Colonic mucosa (tissue), 4 donors: ENCODE measurements around the gene EPX. TPM values are rescaled to one million over a fixed set of nuclear protein-coding genes. Genes with fewer than 3 reads are reported as not detected.

ENCODE experiments used
- DNase-seq: peaks from one replicate; pipeline ENCODE4 v3.0.0-alpha.2; 2020
- H3K27ac ChIP-seq: fragments of 200-600 bp; one replicate; pipeline ENCODE4 v1.8.0; 2021
- H3K27me3 ChIP-seq: fragments of 200-600 bp; one replicate; pipeline ENCODE4 v1.8.0; 2021
- H3K36me3 ChIP-seq: fragments of 200-600 bp; one replicate; pipeline ENCODE4 v1.8.0; 2021
- H3K4me1 ChIP-seq: fragments of 200-600 bp; one replicate; pipeline ENCODE4 v1.8.0; 2021; ENCODE audit warnings: mild to moderate bottlenecking
- H3K4me3 ChIP-seq: fragments of 200-600 bp; one replicate; pipeline ENCODE4 v1.8.0; 2021
- H3K9ac ChIP-seq, 2 donors: one replicate each; pipeline ENCODE4 v1.7.0; 2013; ENCODE audit warnings: control low read depth in 2 of 2, low read depth in 2 of 2, low read length in 2 of 2
- H3K9me3 ChIP-seq: fragments of 200-600 bp; one replicate; pipeline ENCODE4 v1.8.0; 2021
- intact Hi-C: fragments of 100-400 bp; cut with DNase I; formaldehyde crosslinking; loops from one replicate; pipeline ENCODE4 v1.14.1; 2022
- total RNA-seq, 2 donors: library from RNA; stranded (reverse); fragmentation: NEBNext Ultra II Directional in 1 of 2; extraction: Animal tissue kit (Norgen Biotek cat#: 25700) in 1 of 2; gene quantifications; one replicate each; pipeline ENCODE4 v1.2.1, GENCODE V29; 2021
- TF ChIP-seq, protein P1 (sequence below): fragments of 200-600 bp; IDR thresholded peaks from one replicate; pipeline ENCODE4 v1.8.0; 2022; ENCODE audit warnings: antibody characterized with exemption, mild to moderate bottlenecking
- donor health status: healthy.
- donor health status: DM: no; HTN: no; CAD: no.
- donor health status: DM: no; HTN: no; CAD: no.

The EPX gene
- total RNA-seq, 2 donors from 2014 or later, result not detected

DNA sequence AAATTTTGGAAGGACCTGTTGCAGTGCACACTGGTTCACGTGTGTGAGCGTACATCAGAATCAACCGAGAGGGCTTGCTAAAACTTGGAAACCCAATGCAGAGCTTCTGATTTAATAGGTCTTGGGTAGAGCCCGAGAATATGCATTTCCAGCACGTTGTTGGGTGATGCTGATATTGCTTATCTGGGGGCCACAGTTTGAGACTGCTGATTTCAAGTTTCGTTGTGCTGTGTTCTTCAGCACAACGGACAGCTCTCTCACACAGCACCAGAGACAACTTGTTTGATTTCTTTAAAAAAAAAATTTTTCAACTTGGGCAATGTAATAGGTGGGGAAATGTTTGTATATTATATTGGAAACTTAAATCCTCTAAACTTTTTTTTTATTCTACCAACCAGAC, 16.3 kb upstream of the EPX start:
- Histone ChIP-seq H3K9me3 (no peaks in the 10 kb centered on the region), H3K9ac (no peak overlapping the region), H3K27ac (no peak overlapping the region), H3K4me1 (no peaks in the 10 kb centered on the region), H3K36me3 (no peaks in the 10 kb centered on the region), H3K27me3 (no peaks in the 10 kb centered on the region), H3K4me3 (no peak overlapping the region)
- intact Hi-C loops, result no loop called here
- DNase-seq, result no peak
- TF ChIP-seq, protein P1, sequence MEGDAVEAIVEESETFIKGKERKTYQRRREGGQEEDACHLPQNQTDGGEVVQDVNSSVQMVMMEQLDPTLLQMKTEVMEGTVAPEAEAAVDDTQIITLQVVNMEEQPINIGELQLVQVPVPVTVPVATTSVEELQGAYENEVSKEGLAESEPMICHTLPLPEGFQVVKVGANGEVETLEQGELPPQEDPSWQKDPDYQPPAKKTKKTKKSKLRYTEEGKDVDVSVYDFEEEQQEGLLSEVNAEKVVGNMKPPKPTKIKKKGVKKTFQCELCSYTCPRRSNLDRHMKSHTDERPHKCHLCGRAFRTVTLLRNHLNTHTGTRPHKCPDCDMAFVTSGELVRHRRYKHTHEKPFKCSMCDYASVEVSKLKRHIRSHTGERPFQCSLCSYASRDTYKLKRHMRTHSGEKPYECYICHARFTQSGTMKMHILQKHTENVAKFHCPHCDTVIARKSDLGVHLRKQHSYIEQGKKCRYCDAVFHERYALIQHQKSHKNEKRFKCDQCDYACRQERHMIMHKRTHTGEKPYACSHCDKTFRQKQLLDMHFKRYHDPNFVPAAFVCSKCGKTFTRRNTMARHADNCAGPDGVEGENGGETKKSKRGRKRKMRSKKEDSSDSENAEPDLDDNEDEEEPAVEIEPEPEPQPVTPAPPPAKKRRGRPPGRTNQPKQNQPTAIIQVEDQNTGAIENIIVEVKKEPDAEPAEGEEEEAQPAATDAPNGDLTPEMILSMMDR, result no peak

DNA sequence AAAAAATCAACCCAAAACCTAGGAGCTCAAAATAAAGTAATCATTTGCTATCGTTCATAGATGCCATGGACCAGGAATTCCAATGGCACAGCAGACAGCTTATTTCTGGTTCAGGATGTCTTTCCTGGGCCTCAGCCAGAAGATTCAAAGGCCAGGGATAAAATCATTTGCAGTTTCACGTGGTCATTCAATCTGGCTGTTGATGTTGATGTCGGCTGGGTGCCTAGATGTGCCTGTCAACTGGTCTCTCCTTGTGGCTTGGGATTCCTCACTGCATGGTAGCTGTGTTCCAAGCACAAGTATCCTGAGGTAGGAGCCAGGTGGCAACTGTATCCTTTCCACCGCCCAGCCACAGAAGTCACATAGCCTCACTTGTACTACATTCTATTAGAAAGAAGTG, 10.7 kb upstream of the EPX start:
- Histone ChIP-seq H3K9ac (no peak overlapping the region), H3K27ac (no peak overlapping the region)
- intact Hi-C loops, result no loop called here

GRCh38 chr17:58183514-58183913, 9.0 kb upstream of the EPX start:
- Histone ChIP-seq H3K9me3 (no peaks in the 10 kb centered on the region), H3K4me3 (no peak overlapping the region), H3K36me3 (no peaks in the 10 kb centered on the region), H3K9ac (no peak overlapping the region), H3K27ac (no peak overlapping the region), H3K27me3 (no peaks in the 10 kb centered on the region), H3K4me1 (no peaks in the 10 kb centered on the region)
- TF ChIP-seq, protein P1, result no peak
- intact Hi-C loops, result no loop called here
- no peak for DNase-seq

More for the DNA sequence above, 10.7 kb upstream of the EPX start:
- H3K27me3 ChIP-seq, result no peaks in the 10 kb centered on the region
- no peak overlapping the region for H3K4me3 ChIP-seq
- no peaks in the 10 kb centered on the region for H3K9me3 ChIP-seq
- no peak for DNase-seq
- TF ChIP-seq, protein P1, result no peak
- H3K36me3 ChIP-seq, result no peaks in the 10 kb centered on the region
- H3K4me1 ChIP-seq, result no peaks in the 10 kb centered on the region

GRCh38 chr17:58184308-58184985, 8.1 kb upstream of the EPX start:
- H3K36me3 ChIP-seq, result no peaks in the 10 kb centered on the region
- H3K9me3 ChIP-seq, result no peaks in the 10 kb centered on the region
- no peak overlapping the region for H3K4me3 ChIP-seq
- intact Hi-C loops, result no loop called here
- no peak for DNase-seq
- H3K27ac ChIP-seq, result no peak overlapping the region
- no peak overlapping the region for H3K9ac ChIP-seq
- H3K4me1 ChIP-seq, result no peaks in the 10 kb centered on the region
- TF ChIP-seq, protein P1, result no peak
- H3K27me3 ChIP-seq, result no peaks in the 10 kb centered on the region

DNA sequence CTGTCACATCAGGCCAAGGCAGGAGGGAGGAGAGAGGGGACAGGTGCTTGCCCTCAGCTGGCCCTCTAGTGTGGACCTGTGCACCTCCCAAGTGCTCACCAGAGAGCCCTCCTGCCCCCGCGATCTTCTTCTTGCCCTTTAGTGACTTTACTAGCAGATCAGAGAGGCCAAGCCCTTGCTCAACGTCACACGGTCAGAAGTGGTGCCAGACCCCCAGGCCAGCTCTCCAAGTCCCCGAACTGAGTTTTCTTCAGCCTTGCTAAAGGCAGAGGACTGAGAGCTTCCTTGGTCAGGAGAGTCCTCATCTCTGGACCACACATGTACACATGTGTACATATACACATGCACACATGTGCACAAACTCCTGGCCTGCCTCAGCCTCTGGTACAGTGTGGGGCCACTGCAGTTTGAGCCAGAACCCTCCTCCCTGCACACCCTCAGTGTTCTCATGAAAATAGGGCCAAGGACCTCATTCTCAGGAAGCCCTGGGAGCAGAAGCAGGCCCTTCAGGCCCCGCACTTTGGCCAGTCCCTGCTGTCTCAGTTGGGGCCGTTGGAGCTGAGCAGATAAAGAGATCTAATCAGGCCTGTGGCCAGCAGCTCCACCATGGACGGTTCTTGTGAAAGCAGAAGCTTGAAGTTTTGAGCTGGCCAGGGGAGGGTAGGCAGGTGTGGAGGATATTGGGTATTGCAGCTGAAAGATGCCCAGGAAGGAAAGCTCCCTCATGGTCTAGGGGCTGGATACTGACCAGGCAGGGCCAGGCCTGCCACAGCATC, 7.4 kb upstream of the EPX start:
- H3K36me3 ChIP-seq, result no peaks in the 10 kb centered on the region
- no peak overlapping the region for H3K9ac ChIP-seq
- no peak for DNase-seq
- TF ChIP-seq, protein P1, result no peak
- no peak overlapping the region for H3K27ac ChIP-seq
- intact Hi-C loops, result no loop called here
- no peaks in the 10 kb centered on the region for H3K4me1 ChIP-seq
- no peaks in the 10 kb centered on the region for H3K27me3 ChIP-seq
- H3K4me3 ChIP-seq, result no peak overlapping the region
- no peaks in the 10 kb centered on the region for H3K9me3 ChIP-seq
